Transverse colon (tissue), 4 donors: ENCODE data around the gene CPXM1. TPM values are rescaled to one million over a fixed set of nuclear protein-coding genes. Genes with fewer than 3 reads are reported as not detected.

Experiments
- DNase-seq: peaks from one replicate; pipeline ENCODE4 v3.0.0-alpha.2; 2019
- H3K27ac ChIP-seq, 4 donors: fragments of 200-600 bp; sonication (generic); 2 replicates each; pipeline ENCODE4 v1.5.1; 2016 to 2018; ENCODE audit warnings: inconsistent platforms in 4 of 4
- H3K27me3 ChIP-seq: fragments of 200-600 bp; sonication (generic); 2 replicates; pipeline ENCODE4 v1.5.1; 2017; ENCODE audit warnings: inconsistent platforms
- H3K36me3 ChIP-seq, 4 donors: fragments of 200-600 bp; sonication (generic); 2 replicates each; pipeline ENCODE4 v1.5.1; 2017 to 2019; ENCODE audit warnings: inconsistent platforms in 4 of 4
- H3K4me1 ChIP-seq, 4 donors: fragments of 200-600 bp; sonication (generic); 2 replicates each; pipeline ENCODE4 v1.5.1; 2017 to 2020; ENCODE audit warnings: inconsistent platforms in 4 of 4
- H3K4me3 ChIP-seq, 4 donors: fragments of 200-600 bp; sonication (generic); 1 replicate in 1 of 4; 2 replicates in 3 of 4; pipeline versions ENCODE4 v1.5.1 to v1.6.1; 2017 to 2019; ENCODE audit warnings: inconsistent platforms in 4 of 4
- H3K9me3 ChIP-seq, 2 donors: fragments of 200-600 bp; sonication (generic); 2 replicates each; pipeline ENCODE4 v1.5.1; 2017 to 2019; ENCODE audit warnings: inconsistent platforms in 2 of 2
- EP300 ChIP-seq: sonication (generic); formaldehyde crosslinking; IDR thresholded peaks from one replicate; pipeline ENCODE4 v1.6.1; 2017; ENCODE audit warnings: antibody characterized with exemption, low read depth
- POLR2A ChIP-seq: fragments of 450-650 bp; IDR thresholded peaks from one replicate; pipeline ENCODE4 v1.6.1; 2016; ENCODE audit warnings: antibody characterized with exemption, mild to moderate bottlenecking, moderate library complexity
- POLR2AphosphoS5 ChIP-seq, 3 donors: sonication (generic); formaldehyde crosslinking; IDR thresholded peaks; one replicate each; pipeline ENCODE4 v1.6.1; 2016; ENCODE audit warnings: antibody characterized with exemption in 3 of 3
- WGBS, 2 donors: methylation state at CpG; one replicate each; pipeline ENCODE4 v1.1.5; 2018; ENCODE audit warnings: low coverage in 1 of 2; 5-methylcytosine and 5-hydroxymethylcytosine counted together
- in situ Hi-C, 4 donors: fragments of 200-750 bp; cut with MboI; loops; one replicate each; pipeline versions ENCODE4 v1.15.0 to v1.15.1; 2017; ENCODE audit warnings: low sequenced_read_pairs in 3 of 4, low pct_ligation_motif_present in 1 of 4, low pct_unique_long_range_greater_than_20kb in 1 of 4
- intact Hi-C: fragments of 100-400 bp; cut with DNase I; formaldehyde crosslinking; loops from one replicate; pipeline ENCODE4 v1.15.1; 2023; ENCODE audit warnings: low total_unique reads
- total RNA-seq, 4 donors: library from RNA; depleted of rRNA; stranded (reverse); fragments of >200 nt; gene quantifications; one replicate each; pipeline ENCODE4 v1.1.0, GENCODE V29; 2016
- TF ChIP-seq, protein P1 (sequence below), 5 experiments: fragments of 200-600 bp in 3 of 5; fragments of 450-650 bp in 2 of 5; sonication (generic) in 3 of 5; IDR thresholded peaks; 1 replicate in 2 of 5; 2 replicates in 3 of 5; pipeline ENCODE4 v1.5.1; 2016 to 2017; ENCODE audit warnings: antibody characterized with exemption in 5 of 5, inconsistent platforms in 3 of 5, mild to moderate bottlenecking in 2 of 5, moderate library complexity in 1 of 5

CPXM1 gene
- total RNA-seq, 4 donors from 2014 or later, result 0.80 to 2.6 (median 1.0) TPM

- no peaks in the 10 kb centered on the region for H3K36me3 ChIP-seq
- H3K4me3 ChIP-seq, result no peak overlapping the region
- in situ Hi-C loops (no loop called here), intact Hi-C loops (loop anchor here (5.0 to 10.0 kb wide), 2 partner anchors 210 to 653 kb away; no protein-coding TSS in a partner anchor)
- H3K27ac ChIP-seq, result no peak overlapping the region
- no peak for DNase-seq
- TF ChIP-seq, protein P1, sequence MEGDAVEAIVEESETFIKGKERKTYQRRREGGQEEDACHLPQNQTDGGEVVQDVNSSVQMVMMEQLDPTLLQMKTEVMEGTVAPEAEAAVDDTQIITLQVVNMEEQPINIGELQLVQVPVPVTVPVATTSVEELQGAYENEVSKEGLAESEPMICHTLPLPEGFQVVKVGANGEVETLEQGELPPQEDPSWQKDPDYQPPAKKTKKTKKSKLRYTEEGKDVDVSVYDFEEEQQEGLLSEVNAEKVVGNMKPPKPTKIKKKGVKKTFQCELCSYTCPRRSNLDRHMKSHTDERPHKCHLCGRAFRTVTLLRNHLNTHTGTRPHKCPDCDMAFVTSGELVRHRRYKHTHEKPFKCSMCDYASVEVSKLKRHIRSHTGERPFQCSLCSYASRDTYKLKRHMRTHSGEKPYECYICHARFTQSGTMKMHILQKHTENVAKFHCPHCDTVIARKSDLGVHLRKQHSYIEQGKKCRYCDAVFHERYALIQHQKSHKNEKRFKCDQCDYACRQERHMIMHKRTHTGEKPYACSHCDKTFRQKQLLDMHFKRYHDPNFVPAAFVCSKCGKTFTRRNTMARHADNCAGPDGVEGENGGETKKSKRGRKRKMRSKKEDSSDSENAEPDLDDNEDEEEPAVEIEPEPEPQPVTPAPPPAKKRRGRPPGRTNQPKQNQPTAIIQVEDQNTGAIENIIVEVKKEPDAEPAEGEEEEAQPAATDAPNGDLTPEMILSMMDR (IDR thresholded peaks at IDR 0.05), result no peak
- no peak for TF ChIP-seq POLR2AphosphoS5 (IDR thresholded peaks at IDR 0.05)
- no peak for TF ChIP-seq POLR2A
- TF ChIP-seq EP300, result no peak
- H3K9me3 ChIP-seq, result no peaks in the 10 kb centered on the region
- peaks cover 51% of the 10 kb centered on the region for H3K27me3 ChIP-seq
- H3K4me1 ChIP-seq, result peaks cover 0 to 20% (median 16%) of the 10 kb centered on the region in 4 donors
- 65% methylated on average over 10 of the region's 16 CpGs; no CpG with 5 or more reads in 1 of the 2 donors for WGBS, 2 donors
Observed at GRCh38 chr20:2797136-2797983, 3.1 kb downstream of the CPXM1 start.

GRCh38 chr20:2796011-2796660 is 4.3 kb downstream of the CPXM1 start:
- no peak for DNase-seq
- Histone ChIP-seq H3K36me3 (no peaks in the 10 kb centered on the region), H3K4me3 (no peak overlapping the region), H3K27me3 (peaks cover 45% of the 10 kb centered on the region), H3K9me3 (no peaks in the 10 kb centered on the region), H3K4me1 (peaks cover 0 to 17% (median 14%) of the 10 kb centered on the region in 4 donors), H3K27ac (no peak overlapping the region)
- intact Hi-C loops (loop anchor here (5.0 to 10.0 kb wide), 2 partner anchors 211 to 651 kb away; no protein-coding TSS in a partner anchor), in situ Hi-C loops (no loop called here)
- WGBS, 2 donors, result 89% methylated on average over 13 of the region's 20 CpGs; no CpG with 5 or more reads in 1 of the 2 donors
- no peak for TF ChIP-seq EP300
- TF ChIP-seq POLR2A, result no peak
- TF ChIP-seq, protein P1 (IDR thresholded peaks at IDR 0.05), result no peak
- TF ChIP-seq POLR2AphosphoS5 (IDR thresholded peaks at IDR 0.05), result no peak

DNA sequence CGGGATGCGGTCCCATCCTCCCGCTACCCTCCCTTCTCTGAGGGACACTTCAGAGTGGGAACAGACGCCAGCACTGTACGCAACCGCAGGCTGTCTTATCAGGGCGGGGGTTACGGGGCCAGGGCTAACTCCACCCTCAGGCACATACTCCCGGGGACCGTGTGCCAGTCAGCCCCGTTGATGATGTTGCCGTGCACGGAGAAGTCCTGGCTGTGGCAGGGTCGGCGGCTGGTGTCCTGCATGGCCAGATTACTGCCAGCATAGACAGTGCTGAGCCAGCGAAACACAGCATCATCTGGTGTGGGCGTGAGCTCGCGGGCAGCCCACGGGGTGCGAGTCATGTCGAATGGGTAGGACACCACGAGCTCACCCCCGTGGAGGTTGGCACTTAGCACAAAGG is 5.0 kb downstream of the CPXM1 start:
- in situ Hi-C loops, result no loop called here
- 74% methylated on average over 24 of the region's 24 CpGs; no CpG with 5 or more reads in 1 of the 2 donors for WGBS, 2 donors
- intact Hi-C loops, result loop anchor here (5.0 to 10.0 kb wide), 2 partner anchors 212 to 651 kb away; no protein-coding TSS in a partner anchor
- no peaks in the 10 kb centered on the region for H3K36me3 ChIP-seq
- peaks cover 38% of the 10 kb centered on the region for H3K27me3 ChIP-seq
- H3K4me3 ChIP-seq, result no peak overlapping the region
- DNase-seq, result no peak
- no peak overlapping the region for H3K27ac ChIP-seq
- TF ChIP-seq POLR2A (no peak), POLR2AphosphoS5 (IDR thresholded peaks at IDR 0.05) (no peak), EP300 (no peak)
- TF ChIP-seq, protein P1 (IDR thresholded peaks at IDR 0.05), result no peak
- peaks cover 0 to 10% (median 7%) of the 10 kb centered on the region in 4 donors for H3K4me1 ChIP-seq
- no peaks in the 10 kb centered on the region for H3K9me3 ChIP-seq

- TF ChIP-seq POLR2A (no peak), POLR2AphosphoS5 (IDR thresholded peaks at IDR 0.05) (no peak), EP300 (no peak)
- TF ChIP-seq, protein P1 (IDR thresholded peaks at IDR 0.05), result no peak
- Histone ChIP-seq H3K4me1 (peaks cover 0 to 5% (median 2%) of the 10 kb centered on the region in 4 donors), H3K36me3 (no peaks in the 10 kb centered on the region), H3K27me3 (peaks cover 34% of the 10 kb centered on the region), H3K9me3 (no peaks in the 10 kb centered on the region), H3K4me3 (no peak overlapping the region), H3K27ac (no peak overlapping the region)
- 78% methylated on average over 8 of the region's 11 CpGs; no CpG with 5 or more reads in 1 of the 2 donors for WGBS, 2 donors
- DNase-seq, result no peak
- intact Hi-C loops (loop anchor here (5.0 to 10.0 kb wide), 2 partner anchors 212 to 650 kb away; no protein-coding TSS in a partner anchor), in situ Hi-C loops (no loop called here)
Observed at GRCh38 chr20:2794866-2795447, 5.5 kb downstream of the CPXM1 start.
